Mesothelial cell of epicardium (in vitro differentiated cells): ENCODE measurements around the gene MAPK14. TPM values are rescaled to one million over a fixed set of nuclear protein-coding genes. Genes with fewer than 3 reads are reported as not detected.

Source experiments
- DNase-seq, 2 experiments: peaks; one replicate each; pipeline ENCODE4 v3.0.0; 2021; ENCODE audit warnings: low spot score in 2 of 2; ENCODE audit not compliant: unreplicated experiment in 2 of 2
- H3K27ac Mint-ChIP-seq: 2 replicates; pipeline ENCODE4 v1.8.0; 2021; ENCODE audit warnings: mixed read lengths
- H3K27me3 Mint-ChIP-seq: 2 replicates; pipeline ENCODE4 v1.8.0; 2021; ENCODE audit warnings: low read depth, mixed read lengths
- H3K36me3 Mint-ChIP-seq: 2 replicates; pipeline ENCODE4 v1.8.0; 2021; ENCODE audit warnings: mixed read lengths
- H3K4me1 Mint-ChIP-seq: 2 replicates; pipeline ENCODE4 v1.8.0; 2021; ENCODE audit warnings: mixed read lengths
- H3K4me3 Mint-ChIP-seq: 2 replicates; pipeline ENCODE4 v1.8.0; 2021; ENCODE audit warnings: mild to moderate bottlenecking, moderate library complexity, mixed read lengths
- H3K9me3 Mint-ChIP-seq: 2 replicates; pipeline ENCODE4 v1.8.0; 2021; ENCODE audit warnings: mixed read lengths
- total RNA-seq: library from RNA; stranded (reverse); gene quantifications from 3 replicates; pipeline ENCODE4 v1.2.1, GENCODE V29; 2021
- TF ChIP-seq, protein P1 (sequence below): fragments of 200-600 bp; sonication (generic); IDR thresholded peaks from one replicate; pipeline ENCODE4 v1.5.0; 2021; ENCODE audit warnings: antibody characterized with exemption; ENCODE audit not compliant: unreplicated experiment

MAPK14 gene
- total RNA-seq, 1 donor from 2014 or later, result 54.8 TPM

DNA sequence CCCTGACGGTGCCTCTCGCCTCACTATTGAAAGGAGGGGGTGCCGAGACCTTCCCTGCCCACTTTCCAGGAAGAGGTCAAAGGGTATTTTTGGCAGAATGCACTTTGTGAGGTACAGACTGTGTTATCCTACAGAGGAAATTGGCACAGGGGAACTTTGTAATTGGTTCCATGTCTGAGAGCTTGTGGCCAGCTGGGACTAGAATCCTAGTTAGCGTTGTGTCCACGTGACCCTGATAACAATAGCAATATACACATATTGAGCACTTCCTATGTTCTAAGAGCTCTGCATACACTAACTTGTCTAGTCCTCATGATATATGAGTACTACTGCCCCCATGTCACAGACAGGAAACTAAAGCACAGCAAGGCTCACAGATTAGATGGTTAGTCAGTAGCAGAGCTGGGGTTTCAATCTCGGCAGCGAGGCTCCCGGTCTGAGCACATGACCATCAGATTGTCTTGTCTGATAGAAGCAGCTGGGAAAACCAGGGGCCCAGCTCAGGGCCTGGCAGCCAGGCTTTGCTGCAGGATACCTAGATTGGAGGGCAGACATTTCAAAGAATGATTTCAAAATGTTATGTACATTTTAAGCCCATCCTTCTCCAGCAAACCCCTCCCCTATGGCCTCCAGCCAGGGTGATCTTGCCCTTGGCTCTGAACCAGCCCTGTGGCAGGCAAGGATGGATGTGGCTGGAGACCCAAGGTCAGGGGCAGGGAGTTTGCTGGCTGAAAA lies 104.1 kb downstream of the MAPK14 start:
- H3K4me3 Mint-ChIP-seq, result peak overlapping the region; percentile 63
- H3K4me1 Mint-ChIP-seq, result peaks cover 33% of the 10 kb centered on the region
- TF ChIP-seq, protein P1, sequence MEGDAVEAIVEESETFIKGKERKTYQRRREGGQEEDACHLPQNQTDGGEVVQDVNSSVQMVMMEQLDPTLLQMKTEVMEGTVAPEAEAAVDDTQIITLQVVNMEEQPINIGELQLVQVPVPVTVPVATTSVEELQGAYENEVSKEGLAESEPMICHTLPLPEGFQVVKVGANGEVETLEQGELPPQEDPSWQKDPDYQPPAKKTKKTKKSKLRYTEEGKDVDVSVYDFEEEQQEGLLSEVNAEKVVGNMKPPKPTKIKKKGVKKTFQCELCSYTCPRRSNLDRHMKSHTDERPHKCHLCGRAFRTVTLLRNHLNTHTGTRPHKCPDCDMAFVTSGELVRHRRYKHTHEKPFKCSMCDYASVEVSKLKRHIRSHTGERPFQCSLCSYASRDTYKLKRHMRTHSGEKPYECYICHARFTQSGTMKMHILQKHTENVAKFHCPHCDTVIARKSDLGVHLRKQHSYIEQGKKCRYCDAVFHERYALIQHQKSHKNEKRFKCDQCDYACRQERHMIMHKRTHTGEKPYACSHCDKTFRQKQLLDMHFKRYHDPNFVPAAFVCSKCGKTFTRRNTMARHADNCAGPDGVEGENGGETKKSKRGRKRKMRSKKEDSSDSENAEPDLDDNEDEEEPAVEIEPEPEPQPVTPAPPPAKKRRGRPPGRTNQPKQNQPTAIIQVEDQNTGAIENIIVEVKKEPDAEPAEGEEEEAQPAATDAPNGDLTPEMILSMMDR, result no peak
- H3K27ac Mint-ChIP-seq, result peak overlapping the region; percentile 83
- peaks cover 4% of the 10 kb centered on the region for H3K27me3 Mint-ChIP-seq
- no peak for DNase-seq
- H3K9me3 Mint-ChIP-seq, result no peaks in the 10 kb centered on the region
- peaks cover 4% of the 10 kb centered on the region for H3K36me3 Mint-ChIP-seq

DNA sequence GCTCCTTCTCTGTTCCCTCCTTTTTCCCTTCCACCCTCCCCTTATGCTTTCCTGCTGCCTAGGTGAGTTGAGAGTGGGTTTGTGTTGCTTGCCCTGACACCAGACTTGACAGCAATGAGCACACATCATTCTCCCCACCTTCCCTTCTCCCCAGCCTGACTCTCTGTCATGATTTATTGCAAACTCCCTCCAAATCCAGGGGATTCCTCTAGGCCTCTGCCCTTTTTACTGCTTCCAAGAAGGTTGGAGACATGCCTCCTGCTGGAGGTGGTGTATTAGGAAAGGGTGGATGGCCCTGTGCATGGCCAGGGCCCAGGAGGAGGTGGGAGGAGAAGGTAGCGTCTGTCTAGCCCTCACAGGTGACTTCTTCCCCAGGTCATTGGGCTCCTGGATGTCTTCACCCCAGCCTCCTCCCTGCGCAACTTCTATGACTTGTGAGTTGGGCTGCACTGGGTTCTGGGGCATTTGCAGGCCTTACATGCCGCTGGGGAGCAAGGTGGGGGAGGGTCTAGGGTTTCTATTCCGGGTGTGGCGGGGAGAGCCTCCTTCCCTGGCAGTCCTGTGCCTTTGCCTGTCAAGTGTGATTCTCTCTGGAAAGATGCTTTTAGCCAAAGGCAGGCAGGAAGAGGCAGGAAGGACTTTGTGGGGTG lies 104.8 kb downstream of the MAPK14 start:
- Mint-ChIP-seq H3K27ac (peak overlapping the region; percentile 71), H3K27me3 (peaks cover 4% of the 10 kb centered on the region), H3K36me3 (peaks cover 8% of the 10 kb centered on the region), H3K9me3 (no peaks in the 10 kb centered on the region), H3K4me3 (peak overlapping the region; percentile 30), H3K4me1 (peaks cover 33% of the 10 kb centered on the region)
- TF ChIP-seq, protein P1, result no peak
- no peak for DNase-seq

DNA sequence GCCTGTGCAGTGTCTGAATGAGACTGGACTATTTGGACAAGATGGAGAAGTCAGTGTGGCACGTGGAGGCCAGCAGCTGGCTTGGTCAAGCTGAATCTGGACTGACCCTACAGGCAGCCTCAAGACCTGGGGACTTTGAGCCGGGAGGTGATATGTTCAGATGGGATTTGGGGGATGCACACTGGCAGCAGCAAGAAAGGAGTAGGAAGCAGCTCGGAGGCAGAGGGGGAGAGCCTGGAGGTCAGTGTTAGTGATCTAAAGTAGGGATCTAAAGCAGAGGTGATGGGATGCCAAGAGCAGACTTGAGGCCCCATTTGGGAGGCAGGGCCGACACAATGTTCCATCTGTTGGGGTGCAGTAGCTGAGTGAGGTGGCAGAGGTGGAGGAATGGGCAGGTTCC lies 105.5 kb downstream of the MAPK14 start:
- peak overlapping the region; percentile 71 for H3K27ac Mint-ChIP-seq
- peaks cover 4% of the 10 kb centered on the region for H3K27me3 Mint-ChIP-seq
- DNase-seq, result no peak
- no peak overlapping the region for H3K4me3 Mint-ChIP-seq
- peaks cover 33% of the 10 kb centered on the region for H3K4me1 Mint-ChIP-seq
- TF ChIP-seq, protein P1, result no peak
- H3K9me3 Mint-ChIP-seq, result no peaks in the 10 kb centered on the region
- peaks cover 8% of the 10 kb centered on the region for H3K36me3 Mint-ChIP-seq

DNA sequence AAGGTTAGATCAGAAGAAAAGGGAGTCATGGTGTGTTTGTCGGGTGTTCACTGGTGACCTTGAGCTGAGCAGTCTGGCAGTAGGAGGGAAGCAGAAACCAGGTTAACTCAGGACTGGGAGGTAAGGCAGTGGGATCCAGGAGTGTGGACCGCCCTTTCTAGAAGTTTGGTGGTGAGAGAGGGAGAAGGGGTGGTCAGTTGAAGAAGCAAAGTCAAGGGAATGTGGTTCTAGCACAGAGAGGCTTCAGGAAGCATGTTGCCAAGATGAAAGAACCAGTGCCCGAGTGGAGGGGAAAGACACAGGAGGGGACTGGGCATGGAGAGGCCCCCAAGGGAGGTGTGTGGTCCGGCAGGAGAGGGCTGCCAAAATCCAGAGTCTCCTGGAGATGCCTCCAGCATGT lies 106.3 kb downstream of the MAPK14 start:
- no peak overlapping the region for H3K4me3 Mint-ChIP-seq
- H3K4me1 Mint-ChIP-seq, result peaks cover 33% of the 10 kb centered on the region
- TF ChIP-seq, protein P1, result no peak
- no peak for DNase-seq
- H3K9me3 Mint-ChIP-seq, result no peaks in the 10 kb centered on the region
- H3K36me3 Mint-ChIP-seq, result peaks cover 8% of the 10 kb centered on the region
- no peak overlapping the region for H3K27ac Mint-ChIP-seq
- H3K27me3 Mint-ChIP-seq, result peaks cover 4% of the 10 kb centered on the region

DNA sequence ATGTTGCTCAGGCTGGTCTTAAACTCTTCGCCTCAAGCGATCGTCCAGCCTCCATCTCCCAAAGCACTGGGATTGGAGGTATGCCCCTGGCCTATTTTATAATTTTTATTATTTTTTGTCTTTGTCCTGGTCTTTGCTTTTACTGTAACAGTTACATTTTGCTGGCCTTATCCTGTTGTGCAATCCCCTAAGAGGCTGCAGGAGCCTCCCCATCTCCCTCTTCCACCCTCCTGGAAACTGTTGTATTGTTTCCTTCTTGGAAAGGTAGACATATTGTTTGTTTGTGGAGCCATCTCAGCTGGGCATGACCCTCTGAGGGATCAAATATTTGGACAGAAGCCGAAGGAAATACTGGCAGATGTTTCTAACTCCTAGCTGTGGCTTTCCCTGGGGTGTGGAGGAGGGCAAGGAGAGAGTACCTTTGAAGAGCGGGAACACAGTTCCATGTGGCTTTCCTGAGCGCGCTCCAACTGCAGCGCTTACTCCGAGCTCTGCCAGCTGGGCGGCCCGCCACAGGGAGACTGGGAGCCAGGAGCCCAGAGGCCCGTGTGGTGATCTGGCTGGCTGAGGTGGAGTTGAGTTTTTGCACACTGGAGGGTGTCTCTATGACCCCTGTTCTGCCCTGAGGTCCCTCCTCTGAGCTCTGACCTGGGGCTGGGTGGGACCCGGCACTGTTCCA lies 107.6 kb downstream of the MAPK14 start:
- Mint-ChIP-seq H3K36me3 (peaks cover 12% of the 10 kb centered on the region), H3K27ac (no peak overlapping the region), H3K4me3 (no peak overlapping the region), H3K9me3 (no peaks in the 10 kb centered on the region), H3K4me1 (peaks cover 35% of the 10 kb centered on the region), H3K27me3 (no peaks in the 10 kb centered on the region)
- TF ChIP-seq, protein P1, result no peak
- DNase-seq, result no peak
